ENCODE data around the gene OTOF. TPM values are rescaled to one million over a fixed set of nuclear protein-coding genes. Genes with fewer than 3 reads are reported as not detected.

The OTOF gene
- total and polyA plus RNA-seq, 2 experiments from 2014 or later: 0.10 to 0.33 TPM

DNA sequence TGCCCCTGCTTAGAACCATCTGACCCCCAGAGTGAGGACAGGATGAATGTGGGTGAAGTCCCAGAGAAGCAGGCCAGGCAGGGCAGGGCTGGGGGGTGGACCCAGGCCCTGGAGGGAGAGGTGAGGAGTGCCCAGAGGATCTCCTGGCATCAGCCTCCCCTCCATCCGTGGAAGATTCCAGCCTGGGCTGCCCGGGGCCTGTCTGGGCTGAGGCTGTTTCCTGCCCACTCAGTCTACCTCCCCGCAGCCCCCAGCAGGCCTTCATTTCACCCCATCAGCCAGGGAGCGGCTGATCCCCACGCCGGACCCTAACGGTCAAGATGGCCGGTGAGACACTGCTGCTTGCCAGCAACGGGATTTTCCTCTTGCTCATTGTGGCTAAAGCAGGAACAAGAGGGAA is 35.3 kb upstream of the OTOF start:
- no peak for DNase-seq (ENCODE audit: low spot score)
- 93% methylated on average over 9 of the region's 9 CpGs for WGBS (ENCODE audit: low lambda C conversion rate, missing lambda C conversion rate)
- no peak overlapping the region for H3K4me3 ChIP-seq

DNA sequence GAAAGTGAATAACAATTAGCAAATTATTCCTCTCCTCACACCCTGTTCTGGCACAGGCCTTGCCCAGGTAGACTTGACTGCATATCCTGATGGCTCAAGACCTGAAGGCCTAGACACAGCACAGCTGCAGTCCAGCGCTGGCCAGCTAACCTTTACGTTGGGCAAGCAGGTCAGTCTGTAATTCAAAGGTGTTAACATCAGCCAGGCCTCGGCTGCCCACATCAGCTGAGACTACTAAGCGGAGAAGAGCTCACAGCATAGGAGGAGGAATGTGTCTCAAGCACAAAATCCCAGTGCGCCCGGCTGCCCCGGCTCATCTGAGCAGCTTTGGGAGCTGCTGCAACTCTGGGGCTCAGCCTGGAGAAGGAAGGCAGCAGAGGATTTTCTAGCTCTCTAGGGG is 33.5 kb upstream of the OTOF start:
- H3K4me1 ChIP-seq (ENCODE audit: insufficient read depth): no peaks in the 10 kb centered on the region
- WGBS (ENCODE audit: low lambda C conversion rate, missing lambda C conversion rate): 80% methylated on average over 7 of the region's 7 CpGs
- no peaks in the 10 kb centered on the region for H3K9me2 ChIP-seq (replicated peaks; ENCODE audit: insufficient read depth)
- H3K4me2 ChIP-seq: no peak overlapping the region
- TF ChIP-seq EZH2 (IDR thresholded peaks at IDR 0.05; ENCODE audit: borderline replicate concordance): no peak
- H3K36me3 ChIP-seq (replicated peaks; ENCODE audit: insufficient read depth, low read depth): no peaks in the 10 kb centered on the region
- DNase-seq (ENCODE audit: low spot score): no peak
- H3K27ac ChIP-seq: no peak overlapping the region
- no peaks in the 10 kb centered on the region for H3K9me3 ChIP-seq (ENCODE audit: low read depth)
- no peaks in the 10 kb centered on the region for H4K20me1 ChIP-seq (ENCODE audit: insufficient read depth, poor library complexity, severe bottlenecking)
- H3K27me3 ChIP-seq: no peaks in the 10 kb centered on the region
- no peak overlapping the region for H3K4me3 ChIP-seq
- H3K79me2 ChIP-seq: no peaks in the 10 kb centered on the region
- H2AFZ ChIP-seq: no peak overlapping the region

More for the DNA sequence above, 35.3 kb upstream of the OTOF start:
- Histone ChIP-seq H3K9me2 (replicated peaks; ENCODE audit: insufficient read depth) (no peaks in the 10 kb centered on the region), H4K20me1 (ENCODE audit: insufficient read depth, poor library complexity, severe bottlenecking) (no peaks in the 10 kb centered on the region), H3K9me3 (ENCODE audit: low read depth) (no peaks in the 10 kb centered on the region), H3K36me3 (replicated peaks; ENCODE audit: insufficient read depth, low read depth) (no peaks in the 10 kb centered on the region), H3K4me2 (no peak overlapping the region), H3K27ac (no peak overlapping the region), H3K79me2 (no peaks in the 10 kb centered on the region), H2AFZ (no peak overlapping the region), H3K4me1 (ENCODE audit: insufficient read depth) (no peaks in the 10 kb centered on the region), H3K27me3 (no peaks in the 10 kb centered on the region)
- TF ChIP-seq, protein P1, sequence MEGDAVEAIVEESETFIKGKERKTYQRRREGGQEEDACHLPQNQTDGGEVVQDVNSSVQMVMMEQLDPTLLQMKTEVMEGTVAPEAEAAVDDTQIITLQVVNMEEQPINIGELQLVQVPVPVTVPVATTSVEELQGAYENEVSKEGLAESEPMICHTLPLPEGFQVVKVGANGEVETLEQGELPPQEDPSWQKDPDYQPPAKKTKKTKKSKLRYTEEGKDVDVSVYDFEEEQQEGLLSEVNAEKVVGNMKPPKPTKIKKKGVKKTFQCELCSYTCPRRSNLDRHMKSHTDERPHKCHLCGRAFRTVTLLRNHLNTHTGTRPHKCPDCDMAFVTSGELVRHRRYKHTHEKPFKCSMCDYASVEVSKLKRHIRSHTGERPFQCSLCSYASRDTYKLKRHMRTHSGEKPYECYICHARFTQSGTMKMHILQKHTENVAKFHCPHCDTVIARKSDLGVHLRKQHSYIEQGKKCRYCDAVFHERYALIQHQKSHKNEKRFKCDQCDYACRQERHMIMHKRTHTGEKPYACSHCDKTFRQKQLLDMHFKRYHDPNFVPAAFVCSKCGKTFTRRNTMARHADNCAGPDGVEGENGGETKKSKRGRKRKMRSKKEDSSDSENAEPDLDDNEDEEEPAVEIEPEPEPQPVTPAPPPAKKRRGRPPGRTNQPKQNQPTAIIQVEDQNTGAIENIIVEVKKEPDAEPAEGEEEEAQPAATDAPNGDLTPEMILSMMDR (IDR thresholded peaks at IDR 0.05; ENCODE audit: poor library complexity): no peak
- TF ChIP-seq EZH2phosphoT487 (IDR thresholded peaks at IDR 0.05; ENCODE audit: low read depth, severe bottlenecking, unreplicated experiment) (no peak), EZH2 (IDR thresholded peaks at IDR 0.05; ENCODE audit: borderline replicate concordance) (no peak)

DNA sequence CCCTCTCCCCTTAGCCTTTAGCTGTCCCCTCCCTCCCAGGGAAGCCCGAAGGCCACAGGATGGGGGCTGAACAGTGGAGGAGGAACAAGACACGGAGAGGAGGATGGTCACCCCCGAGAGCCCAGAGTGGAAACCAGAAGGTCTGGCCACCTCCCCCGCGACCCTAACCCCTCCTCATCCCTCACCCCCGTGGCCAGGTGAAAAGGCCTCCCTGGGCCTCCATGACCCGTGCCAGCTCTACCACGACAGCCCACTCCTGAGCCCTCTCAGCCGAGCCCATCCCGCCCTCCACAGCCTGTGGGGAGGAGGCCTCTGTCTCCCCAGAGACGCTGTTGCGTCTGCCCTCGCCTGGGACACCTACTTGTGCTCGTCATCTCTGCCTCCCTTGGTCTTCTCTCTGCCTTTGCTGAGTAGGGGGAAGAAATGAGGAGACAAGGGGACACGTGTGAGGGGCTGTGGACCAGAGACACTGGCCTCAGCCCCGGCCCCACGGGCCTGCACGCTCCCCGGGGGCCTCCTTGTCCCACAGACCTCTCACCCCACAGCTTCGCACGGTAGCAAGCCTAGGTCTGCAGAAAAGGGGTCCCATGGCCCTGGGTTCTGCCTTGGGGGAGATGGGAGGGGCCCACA is 32.5 kb upstream of the OTOF start:
- Histone ChIP-seq H3K4me3 (no peak overlapping the region), H3K36me3 (replicated peaks; ENCODE audit: insufficient read depth, low read depth) (no peaks in the 10 kb centered on the region), H3K4me2 (no peak overlapping the region), H3K4me1 (ENCODE audit: insufficient read depth) (no peaks in the 10 kb centered on the region), H2AFZ (no peak overlapping the region), H3K9me2 (replicated peaks; ENCODE audit: insufficient read depth) (no peaks in the 10 kb centered on the region), H3K79me2 (no peaks in the 10 kb centered on the region), H3K27ac (no peak overlapping the region), H3K27me3 (no peaks in the 10 kb centered on the region), H3K9me3 (ENCODE audit: low read depth) (no peaks in the 10 kb centered on the region), H4K20me1 (ENCODE audit: insufficient read depth, poor library complexity, severe bottlenecking) (no peaks in the 10 kb centered on the region)
- 93% methylated on average over 18 of the region's 21 CpGs for WGBS (ENCODE audit: low lambda C conversion rate, missing lambda C conversion rate)
- DNase-seq (ENCODE audit: low spot score): no peak
- TF ChIP-seq, protein P1 (IDR thresholded peaks at IDR 0.05; ENCODE audit: poor library complexity): no peak
- TF ChIP-seq EZH2 (IDR thresholded peaks at IDR 0.05; ENCODE audit: borderline replicate concordance) (no peak), EZH2phosphoT487 (IDR thresholded peaks at IDR 0.05; ENCODE audit: low read depth, severe bottlenecking, unreplicated experiment) (no peak)

DNA sequence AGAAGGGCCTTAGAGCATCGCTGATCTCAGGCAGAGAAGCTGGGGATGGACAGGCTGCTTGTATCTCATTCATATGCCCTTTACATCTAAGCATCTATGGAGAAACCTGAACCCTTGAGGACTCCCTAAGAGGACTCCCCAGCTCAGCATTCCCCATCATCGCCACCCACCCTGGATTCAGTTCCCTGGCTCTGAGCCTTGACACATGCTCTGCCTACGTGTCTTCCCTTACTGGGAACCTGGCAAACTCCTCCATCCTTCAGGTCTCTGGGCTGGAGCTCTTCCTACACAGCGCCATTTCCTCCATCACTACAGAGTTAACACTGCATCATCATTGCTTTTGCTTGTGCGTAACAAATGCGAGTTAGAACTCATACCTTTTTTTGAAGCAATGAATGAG is 31.2 kb upstream of the OTOF start:
- Histone ChIP-seq H2AFZ (no peak overlapping the region), H3K36me3 (replicated peaks; ENCODE audit: insufficient read depth, low read depth) (no peaks in the 10 kb centered on the region), H3K27me3 (no peaks in the 10 kb centered on the region), H3K4me2 (no peak overlapping the region), H3K79me2 (no peaks in the 10 kb centered on the region), H3K9me3 (ENCODE audit: low read depth) (no peaks in the 10 kb centered on the region), H4K20me1 (ENCODE audit: insufficient read depth, poor library complexity, severe bottlenecking) (no peaks in the 10 kb centered on the region), H3K27ac (no peak overlapping the region), H3K4me3 (no peak overlapping the region), H3K4me1 (ENCODE audit: insufficient read depth) (no peaks in the 10 kb centered on the region), H3K9me2 (replicated peaks; ENCODE audit: insufficient read depth) (no peaks in the 10 kb centered on the region)
- no peak for DNase-seq (ENCODE audit: low spot score)
- 92% methylated on average over 6 of the region's 6 CpGs for WGBS (ENCODE audit: low lambda C conversion rate, missing lambda C conversion rate)
- TF ChIP-seq EZH2 (IDR thresholded peaks at IDR 0.05; ENCODE audit: borderline replicate concordance): no peak
- TF ChIP-seq, protein P1 (IDR thresholded peaks at IDR 0.05; ENCODE audit: poor library complexity): no peak
